Naive thymus-derived CD4-positive, alpha-beta T cell (primary cell): ENCODE results near the gene CDK9. TPM values are rescaled to one million over a fixed set of nuclear protein-coding genes. Genes with fewer than 3 reads are reported as not detected.

Experiments used
- ATAC-seq: fragments of 150-1000 bp; cut with Tn5 transposase; 2 replicates; pipeline ENCODE4 v1.10.0; 2021; ENCODE audit warnings: mild to moderate bottlenecking, moderate library complexity
- CTCF ChIA-PET: fragments of 350-600 bp; sonication (Branson Sonifier 250); formaldehyde crosslinking; loops from one replicate; lab custom pipeline; 2021; ENCODE audit warnings: antibody characterized with exemption; lab: Charles Lee
- POLR2A ChIA-PET: fragments of 350-600 bp; sonication (Branson Sonifier 250); formaldehyde crosslinking; loops from one replicate; lab custom pipeline; 2021; ENCODE audit warnings: antibody characterized with exemption, inconsistent platforms; lab: Charles Lee
- DNase-seq, 9 donors: peaks; one replicate each; pipeline versions ENCODE4 v3.0.0 to v3.0.0-alpha.2; 2020 to 2022; ENCODE audit warnings: mixed read lengths in 1 of 9
- H3K27ac ChIP-seq: one replicate; pipeline ENCODE4 v1.7.0; 2013; ENCODE audit warnings: mild to moderate bottlenecking, low read depth, low read length, moderate library complexity
- H3K27me3 ChIP-seq, 2 donors: one replicate each; pipeline ENCODE4 v1.7.0; 2013; ENCODE audit warnings: low read length in 2 of 2, mild to moderate bottlenecking in 2 of 2, moderate library complexity in 2 of 2; ENCODE audit not compliant: control insufficient read depth in 2 of 2, insufficient read depth in 2 of 2
- H3K36me3 ChIP-seq, 3 experiments: 1 replicate in 2 of 3; 2 replicates in 1 of 3; pipeline ENCODE4 v1.7.0; 2013; ENCODE audit warnings: low read length in 3 of 3, mild to moderate bottlenecking in 3 of 3, moderate library complexity in 1 of 3; ENCODE audit not compliant: insufficient read depth in 3 of 3, control insufficient read depth in 2 of 3
- H3K4me1 ChIP-seq, 2 donors: one replicate each; pipeline ENCODE4 v1.7.0; 2013; ENCODE audit warnings: low read length in 2 of 2, mild to moderate bottlenecking in 2 of 2, moderate library complexity in 1 of 2; ENCODE audit not compliant: control insufficient read depth in 2 of 2, insufficient read depth in 2 of 2
- H3K4me3 ChIP-seq: 2 replicates; pipeline ENCODE4 v1.7.0; 2013; ENCODE audit warnings: mild to moderate bottlenecking, low read length
- H3K9me3 ChIP-seq, 3 experiments: 1 replicate in 2 of 3; 2 replicates in 1 of 3; pipeline ENCODE4 v1.7.0; 2013; ENCODE audit warnings: low read length in 3 of 3; ENCODE audit not compliant: control insufficient read depth in 2 of 3
- H3K27ac Mint-ChIP-seq, 9 donors: one replicate each; pipeline ENCODE4 v1.8.0; 2020 to 2022; ENCODE audit warnings: mixed read lengths in 9 of 9, mild to moderate bottlenecking in 8 of 9, moderate library complexity in 5 of 9, inconsistent platforms in 2 of 9
- H3K27me3 Mint-ChIP-seq, 5 donors: one replicate each; pipeline ENCODE4 v1.8.0; 2021 to 2022; ENCODE audit warnings: mixed read lengths in 5 of 5, mild to moderate bottlenecking in 1 of 5
- H3K36me3 Mint-ChIP-seq, 5 donors: one replicate each; pipeline ENCODE4 v1.8.0; 2020 to 2022; ENCODE audit warnings: mixed read lengths in 5 of 5, mild to moderate bottlenecking in 3 of 5, inconsistent platforms in 1 of 5
- H3K4me1 Mint-ChIP-seq, 7 donors: one replicate each; pipeline ENCODE4 v1.8.0; 2020 to 2022; ENCODE audit warnings: mixed read lengths in 7 of 7, mild to moderate bottlenecking in 3 of 7, inconsistent platforms in 1 of 7
- H3K4me3 Mint-ChIP-seq, 10 donors: one replicate each; pipeline ENCODE4 v1.8.0; 2020 to 2022; ENCODE audit warnings: mild to moderate bottlenecking in 10 of 10, mixed read lengths in 10 of 10, moderate library complexity in 6 of 10, inconsistent platforms in 2 of 10
- H3K9me3 Mint-ChIP-seq, 11 donors: one replicate each; pipeline ENCODE4 v1.8.0; 2020 to 2022; ENCODE audit warnings: mixed read lengths in 11 of 11, mild to moderate bottlenecking in 4 of 11, inconsistent platforms in 1 of 11, moderate library complexity in 1 of 11
- intact Hi-C, 2 donors: fragments of 100-400 bp; cut with micrococcal nuclease; formaldehyde crosslinking; loops; one replicate each; pipeline ENCODE4 v1.15.1; 2023
- polyA plus RNA-seq, 2 donors: library from polyadenylated mRNA; unstranded; fragments of 300-500 nt; fragmentation: Illumina TruSeq; gene quantifications; one replicate each; pipeline ENCODE4 v1.2.3, GENCODE V29; 2021
- total RNA-seq, 6 experiments: library from RNA in 5 of 6; stranded (reverse) in 5 of 6; gene quantifications; 1 replicate in 5 of 6; 2 replicates in 1 of 6; pipeline ENCODE4 v1.2.3 and lab custom pipeline; 2021 to 2026

The CDK9 gene
- total and polyA plus RNA-seq, 7 experiments from 2014 or later: 37.5 to 135 (median 120) TPM

- ChIA-PET POLR2A (interaction anchor here (0.6 to 11.2 kb wide), 15 partner anchors 7 to 211 kb away, joined by 3 to 99 read pairs (median 3); partner anchors contain the start of genes CDK9, FPGS and SH2D3C), CTCF (interaction anchor here (0.6 to 1.4 kb wide), 6 partner anchors 11 to 212 kb away, joined by 3 to 6 read pairs (median 3); partner anchors contain the start of gene CDK9)
- Mint-ChIP-seq H3K4me3 (peak overlapping the region; percentile 74 to 92 (median 86)), H3K9me3 (peaks cover 0 to 1% (median 0%) of the 10 kb centered on the region in 11 donors), H3K36me3 (peaks cover 0 to 31% (median 10%) of the 10 kb centered on the region in 5 donors), H3K4me1 (peaks cover 44 to 82% (median 71%) of the 10 kb centered on the region in 7 donors), H3K27me3 (no peaks in the 10 kb centered on the region), H3K27ac (peak overlapping the region; percentile 90 to 96 (median 94))
- Histone ChIP-seq H3K4me3 (peak overlapping the region; percentile 71), H3K27me3 (no peaks in the 10 kb centered on the region), H3K9me3 (no peaks in the 10 kb centered on the region), H3K36me3 (peaks cover 11 to 47% (median 31%) of the 10 kb centered on the region in 3 experiments), H3K4me1 (peaks cover 57 to 59% of the 10 kb centered on the region in 2 donors), H3K27ac (peak overlapping the region; percentile 90)
- intact Hi-C loops: loop anchor here (1.0 to 10.0 kb wide), 11 partner anchors 8 to 504 kb away; partner anchors contain the start of genes TOR2A (in 2 of the 2), FPGS (in 1 of the 2), GOLGA2 (in 1 of the 2) and NAIF1 (in 1 of the 2)
- ATAC-seq (peak; percentile 92), DNase-seq (peak; percentile 85 to 99 (median 92))
Observed at GRCh38 chr9:127770905-127771569, 14.8 kb upstream of the CDK9 start.

GRCh38 chr9:127771570-127772189 is 14.2 kb upstream of the CDK9 start:
- intact Hi-C loops: loop anchor here (1.0 to 10.0 kb wide), 11 partner anchors 8 to 503 kb away; partner anchors contain the start of genes TOR2A (in 2 of the 2), FPGS (in 1 of the 2), GOLGA2 (in 1 of the 2) and NAIF1 (in 1 of the 2)
- H3K4me1 ChIP-seq: peaks cover 56 to 58% of the 10 kb centered on the region in 2 donors
- DNase-seq: no peak
- no peak for ATAC-seq
- H3K4me1 Mint-ChIP-seq: peaks cover 38 to 77% (median 71%) of the 10 kb centered on the region in 7 donors
- H3K27me3 ChIP-seq: no peaks in the 10 kb centered on the region
- H3K36me3 Mint-ChIP-seq: peaks cover 0 to 33% (median 5%) of the 10 kb centered on the region in 5 donors
- H3K27me3 Mint-ChIP-seq: no peaks in the 10 kb centered on the region
- H3K27ac Mint-ChIP-seq: peak overlapping the region; percentile 90 to 96 (median 94)
- peaks cover 11 to 43% (median 28%) of the 10 kb centered on the region in 3 experiments for H3K36me3 ChIP-seq
- POLR2A ChIA-PET: interaction anchor here (0.6 to 11.2 kb wide), 14 partner anchors 7 to 210 kb away, joined by 3 to 99 read pairs (median 3); partner anchors contain the start of genes CDK9, FPGS and SH2D3C
- peak overlapping the region; percentile 90 for H3K27ac ChIP-seq
- CTCF ChIA-PET: interaction anchor here (0.6 to 1.4 kb wide), 5 partner anchors 11 to 212 kb away, joined by 3 to 6 read pairs (median 3); partner anchors contain the start of gene CDK9
- H3K9me3 Mint-ChIP-seq: no peaks in the 10 kb centered on the region
- no peaks in the 10 kb centered on the region for H3K9me3 ChIP-seq
- no peak overlapping the region for H3K4me3 ChIP-seq
- H3K4me3 Mint-ChIP-seq: peak overlapping the region; percentile 74 to 92 (median 86)

- CTCF ChIA-PET: interaction anchor here (0.6 to 1.5 kb wide), 3 partner anchors 11 to 258 kb away, joined by 3 to 5 read pairs (median 5); no protein-coding TSS in a partner anchor
Observed at GRCh38 chr9:127772603-127773002, 13.2 kb upstream of the CDK9 start.

GRCh38 chr9:127773272-127773671 is 12.6 kb upstream of the CDK9 start:
- no peaks in the 10 kb centered on the region for H3K9me3 Mint-ChIP-seq
- peaks cover 11 to 35% (median 20%) of the 10 kb centered on the region in 3 experiments for H3K36me3 ChIP-seq
- no peaks in the 10 kb centered on the region for H3K27me3 ChIP-seq
- ATAC-seq (no peak), DNase-seq (no peak)
- ChIA-PET CTCF (interaction anchor here (0.6 to 1.5 kb wide), 3 partner anchors 10 to 257 kb away, joined by 3 to 5 read pairs (median 5); no protein-coding TSS in a partner anchor), POLR2A (interaction anchor here (0.6 to 11.2 kb wide), 6 partner anchors 11 to 144 kb away, joined by 3 to 99 read pairs (median 3); partner anchors contain the start of genes CDK9, PTRH1 and TTC16)
- no peaks in the 10 kb centered on the region for H3K9me3 ChIP-seq
- H3K4me1 ChIP-seq: peaks cover 41 to 42% of the 10 kb centered on the region in 2 donors
- H3K4me3 Mint-ChIP-seq: peak overlapping the region in 2 of 10 donors; percentile 38 to 58
- H3K4me3 ChIP-seq: no peak overlapping the region
- H3K27ac ChIP-seq: no peak overlapping the region
- peaks cover 4 to 36% (median 5%) of the 10 kb centered on the region in 5 donors for H3K36me3 Mint-ChIP-seq
- no peaks in the 10 kb centered on the region for H3K27me3 Mint-ChIP-seq
- intact Hi-C loops: loop anchor here (5.0 to 10.0 kb wide), 3 partner anchors 294 to 502 kb away; partner anchors contain the start of genes GOLGA2 (in 1 of the 2), NAIF1 (in 1 of the 2), PTGES2 (in 1 of the 2) and SLC25A25 (in 1 of the 2)
- H3K27ac Mint-ChIP-seq: peak overlapping the region in 7 of 9 donors; percentile 73 to 96 (median 79)
- peaks cover 37 to 69% (median 62%) of the 10 kb centered on the region in 7 donors for H3K4me1 Mint-ChIP-seq

More at GRCh38 chr9:127772603-127773002, 13.2 kb upstream of the CDK9 start:
- DNase-seq (no peak), ATAC-seq (no peak)
- POLR2A ChIA-PET: interaction anchor here (0.9 to 11.2 kb wide), 4 partner anchors 9 to 134 kb away, joined by 3 to 99 read pairs (median 3); partner anchors contain the start of genes CDK9, PTRH1 and TTC16
- H3K4me1 ChIP-seq: peaks cover 48 to 49% of the 10 kb centered on the region in 2 donors
- H3K9me3 ChIP-seq: no peaks in the 10 kb centered on the region
- peaks cover 11 to 39% (median 27%) of the 10 kb centered on the region in 3 experiments for H3K36me3 ChIP-seq
- intact Hi-C loops: loop anchor here (5.0 to 10.0 kb wide), 3 partner anchors 295 to 502 kb away; partner anchors contain the start of genes GOLGA2 (in 1 of the 2), NAIF1 (in 1 of the 2), PTGES2 (in 1 of the 2) and SLC25A25 (in 1 of the 2)
- no peak overlapping the region for H3K4me3 ChIP-seq
- no peak overlapping the region for H3K27ac ChIP-seq
- peak overlapping the region in 8 of 9 donors; percentile 49 to 96 (median 91) for H3K27ac Mint-ChIP-seq
- peaks cover 2 to 34% (median 5%) of the 10 kb centered on the region in 5 donors for H3K36me3 Mint-ChIP-seq
- H3K4me1 Mint-ChIP-seq: peaks cover 36 to 71% (median 65%) of the 10 kb centered on the region in 7 donors
- H3K27me3 ChIP-seq: no peaks in the 10 kb centered on the region
- H3K27me3 Mint-ChIP-seq: no peaks in the 10 kb centered on the region
- H3K4me3 Mint-ChIP-seq: no peak overlapping the region
- no peaks in the 10 kb centered on the region for H3K9me3 Mint-ChIP-seq

- ATAC-seq (no peak), DNase-seq (no peak)
- no peaks in the 10 kb centered on the region for H3K27me3 ChIP-seq
- Mint-ChIP-seq H3K36me3 (peaks cover 4 to 33% (median 5%) of the 10 kb centered on the region in 5 donors), H3K4me3 (peak overlapping the region in 7 of 10 donors; percentile 6 to 63 (median 38)), H3K27me3 (no peaks in the 10 kb centered on the region), H3K9me3 (no peaks in the 10 kb centered on the region), H3K4me1 (peaks cover 30 to 65% (median 57%) of the 10 kb centered on the region in 7 donors), H3K27ac (peak overlapping the region; percentile 32 to 95 (median 77))
- ChIA-PET CTCF (interaction anchor here (1.5 to 2.7 kb wide), 2 partner anchors 9 to 11 kb away, joined by 5 to 12 read pairs; partner anchors contain the start of gene CDK9), POLR2A (interaction anchor here (3.4 kb wide), 1 partner anchor 11 kb away, joined by 30 read pairs; the partner anchor contains the start of gene CDK9)
- H3K9me3 ChIP-seq: no peaks in the 10 kb centered on the region
- peaks cover 36 to 37% of the 10 kb centered on the region in 2 donors for H3K4me1 ChIP-seq
- H3K36me3 ChIP-seq: peaks cover 11 to 35% (median 20%) of the 10 kb centered on the region in 3 experiments
- H3K4me3 ChIP-seq: no peak overlapping the region
- H3K27ac ChIP-seq: peak overlapping the region; percentile 16
- intact Hi-C loops: loop anchor here (5.0 to 10.0 kb wide), 3 partner anchors 293 to 501 kb away; partner anchors contain the start of genes GOLGA2 (in 1 of the 2), NAIF1 (in 1 of the 2), PTGES2 (in 1 of the 2) and SLC25A25 (in 1 of the 2)
Observed at GRCh38 chr9:127773981-127774380, 11.9 kb upstream of the CDK9 start.
